H9 (cell line): Measurements from ENCODE around the gene DYRK2. TPM values are rescaled to one million over a fixed set of nuclear protein-coding genes. Genes with fewer than 3 reads are reported as not detected.

Source experiments
- DNase-seq: peaks from one replicate; pipeline ENCODE4 v3.0.0-alpha.2; 2017
- H2AFZ ChIP-seq: one replicate; pipeline ENCODE4 v1.6.1; 2013; ENCODE audit warnings: mild to moderate bottlenecking, low read length, control low read depth, moderate library complexity
- H2AK5ac ChIP-seq: 2 replicates; pipeline ENCODE4 v1.6.1; 2013; ENCODE audit warnings: low read length, control low read depth, mixed read lengths; ENCODE audit not compliant: insufficient read length
- H2BK120ac ChIP-seq: one replicate; pipeline ENCODE4 v1.6.1; 2013; ENCODE audit warnings: low read depth, mild to moderate bottlenecking, low read length, control low read depth, inconsistent platforms; ENCODE audit not compliant: poor library complexity, severe bottlenecking
- H2BK12ac ChIP-seq: 2 replicates; pipeline ENCODE4 v1.6.1; 2013; ENCODE audit warnings: low read length, control low read depth, mixed read lengths, low read depth; ENCODE audit not compliant: insufficient read length
- H2BK15ac ChIP-seq: 2 replicates; pipeline ENCODE4 v1.6.1; 2013; ENCODE audit warnings: low read depth, low read length, control low read depth
- H2BK20ac ChIP-seq: one replicate; pipeline ENCODE4 v1.6.1; 2013; ENCODE audit warnings: low read depth, mild to moderate bottlenecking, low read length, control low read depth, inconsistent platforms; ENCODE audit not compliant: poor library complexity, severe bottlenecking
- H2BK5ac ChIP-seq: 2 replicates; pipeline ENCODE4 v1.6.1; 2013; ENCODE audit warnings: low read length, control low read depth, mixed read lengths; ENCODE audit not compliant: insufficient read length
- H3K14ac ChIP-seq: 2 replicates; pipeline ENCODE4 v1.6.1; 2013; ENCODE audit warnings: low read length, control low read depth; ENCODE audit not compliant: insufficient read depth
- H3K18ac ChIP-seq: 2 replicates; pipeline ENCODE4 v1.6.1; 2013; ENCODE audit warnings: low read depth, mild to moderate bottlenecking, mixed read lengths, low read length, control low read depth; ENCODE audit not compliant: insufficient read length
- H3K23ac ChIP-seq: 2 replicates; pipeline ENCODE4 v1.6.1; 2013; ENCODE audit warnings: low read length, control low read depth, mixed read lengths, low read depth; ENCODE audit not compliant: insufficient read length
- H3K23me2 ChIP-seq: 2 replicates; pipeline ENCODE4 v1.6.1; 2013; ENCODE audit warnings: low read depth, mild to moderate bottlenecking, mixed read lengths, low read length, control low read depth; ENCODE audit not compliant: insufficient read length, poor library complexity, severe bottlenecking
- H3K27ac ChIP-seq: 2 replicates; pipeline ENCODE4 v1.5.1; 2013; ENCODE audit warnings: low read length, control low read depth, mixed read lengths, low read depth; ENCODE audit not compliant: insufficient read length
- H3K27me3 ChIP-seq: 2 replicates; pipeline ENCODE4 v1.6.1; 2013; ENCODE audit warnings: low read length, control low read depth, inconsistent platforms; ENCODE audit not compliant: insufficient read depth
- H3K4ac ChIP-seq: 2 replicates; pipeline ENCODE4 v1.6.1; 2013; ENCODE audit warnings: low read depth, mild to moderate bottlenecking, control low read depth, inconsistent platforms, low read length, moderate library complexity
- H3K4me1 ChIP-seq: 2 replicates; pipeline ENCODE4 v1.6.1; 2013; ENCODE audit warnings: low read length, control low read depth, inconsistent platforms; ENCODE audit not compliant: insufficient read depth
- H3K4me2 ChIP-seq: 2 replicates; pipeline ENCODE4 v1.6.1; 2013; ENCODE audit warnings: low read length, control low read depth, mixed read lengths; ENCODE audit not compliant: insufficient read length, insufficient read depth
- H3K56ac ChIP-seq: 2 replicates; pipeline ENCODE4 v1.6.1; 2013; ENCODE audit warnings: low read depth, mild to moderate bottlenecking, mixed read lengths, low read length, control low read depth; ENCODE audit not compliant: insufficient read length
- H3K79me1 ChIP-seq: 2 replicates; pipeline ENCODE4 v1.6.1; 2013; ENCODE audit warnings: low read depth, mild to moderate bottlenecking, moderate library complexity, low read length, control low read depth, inconsistent platforms; ENCODE audit not compliant: insufficient read depth, poor library complexity, severe bottlenecking
- H3K79me2 ChIP-seq: 2 replicates; pipeline ENCODE4 v1.6.1; 2013; ENCODE audit warnings: low read length, control low read depth, inconsistent platforms; ENCODE audit not compliant: insufficient read depth
- H3K9ac ChIP-seq: 2 replicates; pipeline ENCODE4 v1.6.1; 2013; ENCODE audit warnings: low read length, control low read depth, mixed read lengths; ENCODE audit not compliant: insufficient read length; ENCODE audit errors: extremely low read depth
- H3K9me3 ChIP-seq: one replicate; pipeline ENCODE4 v1.6.1; 2013; ENCODE audit warnings: low read depth, low read length, inconsistent platforms; ENCODE audit not compliant: control insufficient read depth
- H3T11ph ChIP-seq: one replicate; pipeline ENCODE4 v1.6.1; 2013; ENCODE audit warnings: mild to moderate bottlenecking, low read length, control low read depth, inconsistent platforms
- H4K20me1 ChIP-seq: one replicate; pipeline ENCODE4 v1.6.1; 2013; ENCODE audit not compliant: control insufficient read depth, insufficient read length, insufficient read depth
- H4K5ac ChIP-seq: 2 replicates; pipeline ENCODE4 v1.6.1; 2013; ENCODE audit warnings: low read depth, mild to moderate bottlenecking, mixed read lengths, low read length, control low read depth; ENCODE audit not compliant: insufficient read length
- H4K8ac ChIP-seq: replicated peaks from 2 replicates; pipeline ENCODE4 v1.6.1; 2013; ENCODE audit warnings: low read length, control low read depth, mixed read lengths, low read depth; ENCODE audit not compliant: insufficient read length
- H4K91ac ChIP-seq: 2 replicates; pipeline ENCODE4 v1.6.1; 2013; ENCODE audit warnings: low read depth, mild to moderate bottlenecking, moderate library complexity, mixed read lengths, low read length, control low read depth; ENCODE audit not compliant: insufficient read length
- H3K27ac Mint-ChIP-seq, 3 experiments: 2 replicates in 2 of 3; 3 replicates in 1 of 3; pipeline ENCODE4 v1.8.0; 2020 to 2021; ENCODE audit warnings: mixed read lengths in 3 of 3, mild to moderate bottlenecking in 1 of 3, moderate library complexity in 1 of 3
- H3K27me3 Mint-ChIP-seq: 2 replicates; pipeline ENCODE4 v1.8.0; 2021; ENCODE audit warnings: low read depth, mild to moderate bottlenecking, moderate library complexity, mixed read lengths
- H3K36me3 Mint-ChIP-seq, 3 experiments: 2 replicates in 2 of 3; 3 replicates in 1 of 3; pipeline ENCODE4 v1.8.0; 2020 to 2021; ENCODE audit warnings: low read depth in 3 of 3, mixed read lengths in 3 of 3; ENCODE audit not compliant: insufficient read depth in 1 of 3
- H3K4me1 Mint-ChIP-seq, 2 experiments: 2 replicates each; pipeline ENCODE4 v1.8.0; 2020; ENCODE audit warnings: mixed read lengths in 2 of 2
- H3K4me3 Mint-ChIP-seq, 2 experiments: 2 replicates in 1 of 2; 3 replicates in 1 of 2; pipeline ENCODE4 v1.8.0; 2020 to 2021; ENCODE audit warnings: mild to moderate bottlenecking in 2 of 2, mixed read lengths in 2 of 2, moderate library complexity in 1 of 2
- H3K9me3 Mint-ChIP-seq, 2 experiments: 2 replicates in 1 of 2; 3 replicates in 1 of 2; pipeline ENCODE4 v1.8.0; 2020; ENCODE audit warnings: mild to moderate bottlenecking in 2 of 2, mixed read lengths in 2 of 2, moderate library complexity in 1 of 2
- CTCF ChIP-seq: fragments of 200-600 bp; sonication (generic); conservative IDR thresholded peaks from 3 replicates; pipeline ENCODE4 v1.8.0; 2021; ENCODE audit warnings: antibody characterized with exemption, mild to moderate bottlenecking
- WGBS: extraction: QIAGEN DNeasy Blood & Tissue Kit; methylation state at CpG from one replicate; pipeline ENCODE4 v1.1.7; 2013; ENCODE audit warnings: missing lambda C conversion rate, low lambda C conversion rate, mixed read lengths; ENCODE audit not compliant: insufficient read length; ENCODE audit errors: extremely low coverage; 5-methylcytosine and 5-hydroxymethylcytosine counted together
- total RNA-seq: library from RNA; stranded (reverse); gene quantifications from 2 replicates; pipeline ENCODE4 v1.2.1, GENCODE V29; 2021

The DYRK2 gene
- total RNA-seq, 1 experiment from 2014 or later, result 40.6 TPM

DNA sequence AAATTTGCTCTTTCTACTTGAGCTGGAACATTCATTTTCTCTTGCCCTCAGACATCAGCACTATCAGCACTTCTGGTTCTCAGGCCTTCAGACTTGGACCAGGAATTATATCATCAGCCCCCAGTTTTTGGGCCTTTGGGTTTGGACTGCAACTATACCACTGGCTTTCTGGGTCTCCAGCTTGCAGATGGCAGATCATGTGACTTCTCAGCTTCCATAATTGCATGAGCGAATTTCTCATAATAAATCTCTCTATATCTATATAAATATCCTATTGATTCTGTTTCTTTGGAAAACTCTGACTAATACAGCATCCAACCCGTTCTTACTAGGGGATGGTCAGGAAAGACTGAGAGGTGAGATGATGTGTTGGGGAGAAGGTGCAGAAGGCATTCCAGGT, 22.4 kb upstream of the DYRK2 start:
- Histone ChIP-seq H3T11ph (no peak overlapping the region), H3K79me1 (no peaks in the 10 kb centered on the region), H3K14ac (no peak overlapping the region), H3K18ac (no peak overlapping the region), H2BK12ac (no peak overlapping the region), H3K23ac (no peak overlapping the region), H3K9me3 (no peaks in the 10 kb centered on the region), H4K5ac (no peak overlapping the region), H3K4me1 (peaks cover 5% of the 10 kb centered on the region; the same call in 1 of the 2 replicates), H4K8ac (no peak overlapping the region), H3K4me2 (no peak overlapping the region), H2AK5ac (no peak overlapping the region), H3K23me2 (no peaks in the 10 kb centered on the region), H2BK120ac (no peak overlapping the region), H3K79me2 (no peaks in the 10 kb centered on the region), H3K9ac (no peak overlapping the region), H3K27ac (no peak overlapping the region), H2BK5ac (no peak overlapping the region), H3K56ac (no peak overlapping the region), H3K27me3 (no peaks in the 10 kb centered on the region), H2BK20ac (no peak overlapping the region), H3K4ac (no peak overlapping the region), H4K20me1 (no peaks in the 10 kb centered on the region), H2AFZ (no peak overlapping the region), H4K91ac (no peak overlapping the region), H2BK15ac (no peak overlapping the region)
- peaks cover 0 to 2% (median 0%) of the 10 kb centered on the region in 3 experiments; a peak in 1 of 7 replicates for H3K36me3 Mint-ChIP-seq
- H3K9me3 Mint-ChIP-seq, result no peaks in the 10 kb centered on the region; a peak in 2 of 5 replicates
- DNase-seq, result no peak
- no peaks in the 10 kb centered on the region; the same call in 1 of the 2 replicates for H3K27me3 Mint-ChIP-seq
- H3K4me1 Mint-ChIP-seq, result peaks cover 19% of the 10 kb centered on the region in 2 experiments
- H3K4me3 Mint-ChIP-seq, result no peak overlapping the region
- WGBS, result no CpG with 5 or more reads among the region's 2 CpGs
- no peak overlapping the region for H3K27ac Mint-ChIP-seq
- no peak for TF ChIP-seq CTCF
